Endothelial cell (in vitro differentiated cells): ENCODE measurements around the gene SPG21. TPM values are rescaled to one million over a fixed set of nuclear protein-coding genes. Genes with fewer than 3 reads are reported as not detected.

Experiments
- DNase-seq: peaks from one replicate; pipeline ENCODE4 v3.0.0; 2021; ENCODE audit warnings: low spot score
- H3K27ac Mint-ChIP-seq: one replicate; pipeline ENCODE4 v1.8.0; 2021; ENCODE audit warnings: mixed read lengths, inconsistent platforms; ENCODE audit not compliant: unreplicated experiment
- H3K27me3 Mint-ChIP-seq: one replicate; pipeline ENCODE4 v1.8.0; 2021; ENCODE audit warnings: mild to moderate bottlenecking, moderate library complexity, mixed read lengths, inconsistent platforms; ENCODE audit not compliant: unreplicated experiment
- H3K36me3 Mint-ChIP-seq: one replicate; pipeline ENCODE4 v1.8.0; 2021; ENCODE audit warnings: mild to moderate bottlenecking, low read depth, mixed read lengths, inconsistent platforms; ENCODE audit not compliant: unreplicated experiment
- H3K4me1 Mint-ChIP-seq: one replicate; pipeline ENCODE4 v1.8.0; 2021; ENCODE audit warnings: mild to moderate bottlenecking, mixed read lengths, inconsistent platforms; ENCODE audit not compliant: unreplicated experiment
- H3K4me3 Mint-ChIP-seq: one replicate; pipeline ENCODE4 v1.8.0; 2021; ENCODE audit warnings: mild to moderate bottlenecking, mixed read lengths, inconsistent platforms; ENCODE audit not compliant: unreplicated experiment
- H3K9me3 Mint-ChIP-seq: one replicate; pipeline ENCODE4 v1.8.0; 2021; ENCODE audit warnings: mixed read lengths, inconsistent platforms; ENCODE audit not compliant: unreplicated experiment
- total RNA-seq: library from RNA; stranded (reverse); fragmentation: NEBNext Ultra II Directional; extraction: Animal tissue kit (Norgen Biotek cat#: 25700); gene quantifications from one replicate; pipeline ENCODE4 v1.2.1, GENCODE V29; 2021; ENCODE audit not compliant: unreplicated experiment
- TF ChIP-seq, protein P1 (sequence below): fragments of 200-600 bp; sonication (generic); IDR thresholded peaks from one replicate; pipeline ENCODE4 v1.5.0; 2021; ENCODE audit warnings: antibody characterized with exemption; ENCODE audit not compliant: unreplicated experiment

SPG21 gene
- total RNA-seq, 1 donor from 2014 or later: 59.9 TPM

DNA sequence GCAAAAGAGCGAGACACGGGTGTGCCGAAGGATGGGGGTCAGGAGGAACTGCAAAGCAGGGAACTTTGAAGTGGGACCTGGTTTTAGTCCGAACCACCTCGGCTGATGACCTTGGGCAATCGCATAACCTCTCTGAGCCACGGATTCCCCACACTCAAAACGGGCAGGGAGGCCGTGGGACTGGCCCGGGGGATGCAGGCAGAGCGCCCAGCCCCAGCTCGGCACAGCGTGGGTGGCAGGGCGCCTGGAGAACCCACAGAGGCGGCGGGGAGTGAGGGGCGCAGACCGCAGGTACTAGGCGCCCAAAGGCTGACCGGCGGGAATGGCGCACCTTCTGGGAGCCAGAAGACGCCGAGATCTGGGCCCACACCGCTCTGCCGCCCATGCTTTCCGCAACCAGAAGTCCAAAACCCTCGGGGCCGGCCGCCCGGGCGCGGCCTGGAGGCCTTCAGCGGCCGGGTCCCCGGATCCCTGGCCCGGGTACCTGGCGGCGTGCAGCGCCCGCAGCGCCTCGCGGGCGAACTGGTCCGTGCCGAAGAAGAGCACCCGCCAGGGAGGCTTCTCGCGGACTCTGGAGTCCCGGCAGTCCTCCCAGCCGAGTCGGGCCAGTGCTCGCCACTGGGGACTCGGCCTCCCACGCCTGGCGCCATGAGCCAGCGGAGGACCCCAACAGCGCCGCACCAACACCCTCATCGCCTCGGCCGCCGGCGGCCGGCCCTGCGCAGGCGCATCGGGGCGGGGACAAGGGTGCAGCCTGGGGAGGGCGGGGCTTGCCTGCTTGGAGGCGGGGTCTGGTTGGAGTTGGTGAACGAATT lies 39.4 kb upstream of the SPG21 start, which contains the start of gene MTFMT:
MTFMT (minus strand) TSS at position 719 of the 815 bp plus-strand sequence; CDS start at position 693, 26 bp downstream.
- Mint-ChIP-seq H3K36me3 (peaks cover 7% of the 10 kb centered on the region), H3K27ac (peak within 1 kb of the TSS; percentile 12), H3K9me3 (no peaks in the 10 kb centered on the region), H3K4me3 (peak within 1 kb of the TSS; percentile 90), H3K4me1 (peaks cover 24% of the 10 kb centered on the region), H3K27me3 (peaks cover 2% of the 10 kb centered on the region)
- DNase-seq: peak; percentile 89
- TF ChIP-seq, protein P1, sequence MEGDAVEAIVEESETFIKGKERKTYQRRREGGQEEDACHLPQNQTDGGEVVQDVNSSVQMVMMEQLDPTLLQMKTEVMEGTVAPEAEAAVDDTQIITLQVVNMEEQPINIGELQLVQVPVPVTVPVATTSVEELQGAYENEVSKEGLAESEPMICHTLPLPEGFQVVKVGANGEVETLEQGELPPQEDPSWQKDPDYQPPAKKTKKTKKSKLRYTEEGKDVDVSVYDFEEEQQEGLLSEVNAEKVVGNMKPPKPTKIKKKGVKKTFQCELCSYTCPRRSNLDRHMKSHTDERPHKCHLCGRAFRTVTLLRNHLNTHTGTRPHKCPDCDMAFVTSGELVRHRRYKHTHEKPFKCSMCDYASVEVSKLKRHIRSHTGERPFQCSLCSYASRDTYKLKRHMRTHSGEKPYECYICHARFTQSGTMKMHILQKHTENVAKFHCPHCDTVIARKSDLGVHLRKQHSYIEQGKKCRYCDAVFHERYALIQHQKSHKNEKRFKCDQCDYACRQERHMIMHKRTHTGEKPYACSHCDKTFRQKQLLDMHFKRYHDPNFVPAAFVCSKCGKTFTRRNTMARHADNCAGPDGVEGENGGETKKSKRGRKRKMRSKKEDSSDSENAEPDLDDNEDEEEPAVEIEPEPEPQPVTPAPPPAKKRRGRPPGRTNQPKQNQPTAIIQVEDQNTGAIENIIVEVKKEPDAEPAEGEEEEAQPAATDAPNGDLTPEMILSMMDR: no peak

DNA sequence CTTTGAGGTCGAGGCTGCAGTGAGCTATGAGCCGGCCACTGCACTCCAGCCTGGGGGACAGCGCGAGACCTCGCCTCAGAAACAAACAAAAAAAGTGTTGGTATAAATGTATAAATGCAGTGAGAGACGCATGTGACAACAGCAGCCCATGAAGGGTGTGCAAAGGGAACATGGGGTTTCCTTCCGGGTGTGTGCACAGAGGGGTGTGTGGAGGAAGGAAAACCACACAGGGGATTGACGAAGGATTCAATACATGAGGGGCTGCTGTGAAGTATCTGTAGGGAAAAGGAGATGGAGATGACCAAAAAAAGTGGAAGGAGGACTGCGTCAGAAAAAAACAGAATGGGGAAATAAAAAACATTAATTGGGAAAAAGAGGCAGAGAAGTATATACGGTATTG lies 38.6 kb upstream of the SPG21 start:
- TF ChIP-seq, protein P1: no peak
- Mint-ChIP-seq H3K27ac (peak overlapping the region; percentile 12), H3K36me3 (peaks cover 7% of the 10 kb centered on the region), H3K27me3 (peaks cover 2% of the 10 kb centered on the region), H3K9me3 (no peaks in the 10 kb centered on the region), H3K4me3 (peak overlapping the region; percentile 90), H3K4me1 (peaks cover 21% of the 10 kb centered on the region)
- no peak for DNase-seq

- TF ChIP-seq, protein P1: no peak
- Mint-ChIP-seq H3K9me3 (no peaks in the 10 kb centered on the region), H3K27ac (no peak overlapping the region), H3K36me3 (peaks cover 7% of the 10 kb centered on the region), H3K4me1 (peaks cover 13% of the 10 kb centered on the region), H3K4me3 (peak overlapping the region; percentile 90), H3K27me3 (peaks cover 2% of the 10 kb centered on the region)
- DNase-seq: no peak
Measured at GRCh38 chr15:65027593-65027992, 37.9 kb upstream of the SPG21 start.

DNA sequence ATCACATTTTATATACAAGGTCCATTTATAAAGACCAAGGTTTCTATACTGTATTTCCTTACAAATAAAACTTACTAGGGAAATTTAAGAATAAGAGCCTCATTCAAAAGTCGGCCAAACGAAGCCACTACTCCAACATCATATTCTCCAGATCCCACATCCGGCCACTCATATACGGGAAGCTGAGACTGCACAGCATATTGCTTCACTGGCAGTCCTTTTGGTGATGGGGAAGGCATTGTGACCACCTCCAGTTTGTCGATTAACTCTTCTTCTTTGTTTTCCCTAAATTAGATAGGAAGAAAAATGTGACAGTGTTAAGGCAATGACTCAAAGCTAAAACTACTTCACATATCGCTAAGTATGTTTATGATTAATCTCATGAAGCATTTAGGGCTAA lies 37.0 kb upstream of the SPG21 start:
- no peak for DNase-seq
- peaks cover 8% of the 10 kb centered on the region for H3K4me1 Mint-ChIP-seq
- H3K27me3 Mint-ChIP-seq: peaks cover 2% of the 10 kb centered on the region
- H3K27ac Mint-ChIP-seq: no peak overlapping the region
- H3K9me3 Mint-ChIP-seq: no peaks in the 10 kb centered on the region
- peaks cover 7% of the 10 kb centered on the region for H3K36me3 Mint-ChIP-seq
- H3K4me3 Mint-ChIP-seq: no peak overlapping the region
- TF ChIP-seq, protein P1: no peak

DNA sequence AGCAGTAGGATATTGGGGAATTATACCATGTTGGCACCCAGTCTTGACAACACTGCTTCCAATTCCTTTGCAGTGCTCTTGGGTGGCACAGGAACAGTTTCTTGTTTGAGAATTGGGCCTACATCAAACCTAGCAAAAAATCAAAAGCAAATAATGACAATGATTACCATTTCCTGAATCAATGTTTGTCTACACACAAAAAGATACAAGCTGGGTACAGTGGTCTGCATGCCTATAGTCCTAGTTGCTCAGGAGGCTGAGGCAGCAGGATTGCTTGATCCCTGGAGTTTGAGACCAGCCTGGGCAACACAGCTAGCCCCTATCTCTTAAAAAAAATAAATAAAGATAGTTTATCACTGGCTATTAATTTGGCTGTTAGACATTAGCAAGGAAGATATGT lies 31.8 kb upstream of the SPG21 start:
- Mint-ChIP-seq H3K36me3 (peaks cover 9% of the 10 kb centered on the region), H3K4me1 (no peaks in the 10 kb centered on the region), H3K4me3 (no peak overlapping the region), H3K9me3 (no peaks in the 10 kb centered on the region), H3K27ac (no peak overlapping the region), H3K27me3 (no peaks in the 10 kb centered on the region)
- DNase-seq: no peak
- TF ChIP-seq, protein P1: no peak
